ENCODE data around the gene AKT3. TPM values are rescaled to one million over a fixed set of nuclear protein-coding genes. Genes with fewer than 3 reads are reported as not detected.

Gene AKT3
- total and polyA plus RNA-seq, 5 donors from 2014 or later, result 0.81 to 84.2 (median 2.8) TPM

DNA sequence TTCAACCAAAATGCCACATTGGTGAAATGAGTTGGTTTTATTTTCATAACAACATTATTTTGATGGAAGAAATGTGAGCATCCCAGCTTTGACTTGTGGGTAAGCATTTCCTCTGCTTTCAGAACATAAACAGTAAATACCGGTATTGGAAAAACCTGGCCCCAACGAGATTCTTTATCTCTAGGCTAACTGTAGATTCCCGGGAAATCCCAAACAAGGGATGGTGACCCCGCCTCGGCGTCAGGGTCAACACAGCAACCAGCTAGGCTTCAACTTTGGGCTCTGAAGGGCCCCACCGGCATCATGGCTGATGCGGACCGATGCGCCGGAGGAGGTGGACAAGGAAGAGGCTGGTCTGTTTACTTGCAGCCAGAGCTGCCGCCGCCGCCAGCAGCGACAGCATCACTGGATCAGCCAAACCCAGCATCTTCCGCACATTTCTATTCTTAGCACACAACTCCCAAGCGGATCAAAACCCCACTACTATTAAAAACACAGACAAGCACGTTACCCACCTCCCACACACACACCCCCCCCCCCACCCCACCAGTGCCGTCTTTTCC is 1.1 kb downstream of the AKT3 start:
- peaks cover 13 to 41% (median 26%) of the 10 kb centered on the region in 4 donors for H3K4me1 Mint-ChIP-seq
- H3K27me3 ChIP-seq (ENCODE audit: control insufficient read depth, insufficient read depth, low read length), result no peaks in the 10 kb centered on the region
- peaks cover 0 to 3% (median 0%) of the 10 kb centered on the region in 7 donors for H3K9me3 Mint-ChIP-seq
- H3K27ac Mint-ChIP-seq, result peak overlapping the region; percentile 82 to 93 (median 91)
- H3K4me3 Mint-ChIP-seq, result peak overlapping the region; percentile 88 to 98 (median 94)
- peaks cover 17% of the 10 kb centered on the region for H3K4me1 ChIP-seq (ENCODE audit: control insufficient read depth, insufficient read depth, low read length, poor library complexity, severe bottlenecking)
- no peaks in the 10 kb centered on the region for H3K36me3 Mint-ChIP-seq
- H3K36me3 ChIP-seq (ENCODE audit: control insufficient read depth, insufficient read depth, low read length), result no peaks in the 10 kb centered on the region
- no peaks in the 10 kb centered on the region for H3K9me3 ChIP-seq (ENCODE audit: control insufficient read depth in 2 of 2, low read length in 2 of 2)
- DNase-seq, result peak; percentile 11 to 48 (median 34)
- H3K27ac ChIP-seq (ENCODE audit: insufficient read depth, low read length, poor library complexity, severe bottlenecking), result peak overlapping the region; percentile 91
- H3K27me3 Mint-ChIP-seq, result peaks cover 20% of the 10 kb centered on the region
- H3K4me3 ChIP-seq (ENCODE audit: low read depth, low read length), result peak overlapping the region; percentile 72
- peak; percentile 2 to 11 for ATAC-seq (ENCODE audit: low read depth in 2 of 2)

DNA sequence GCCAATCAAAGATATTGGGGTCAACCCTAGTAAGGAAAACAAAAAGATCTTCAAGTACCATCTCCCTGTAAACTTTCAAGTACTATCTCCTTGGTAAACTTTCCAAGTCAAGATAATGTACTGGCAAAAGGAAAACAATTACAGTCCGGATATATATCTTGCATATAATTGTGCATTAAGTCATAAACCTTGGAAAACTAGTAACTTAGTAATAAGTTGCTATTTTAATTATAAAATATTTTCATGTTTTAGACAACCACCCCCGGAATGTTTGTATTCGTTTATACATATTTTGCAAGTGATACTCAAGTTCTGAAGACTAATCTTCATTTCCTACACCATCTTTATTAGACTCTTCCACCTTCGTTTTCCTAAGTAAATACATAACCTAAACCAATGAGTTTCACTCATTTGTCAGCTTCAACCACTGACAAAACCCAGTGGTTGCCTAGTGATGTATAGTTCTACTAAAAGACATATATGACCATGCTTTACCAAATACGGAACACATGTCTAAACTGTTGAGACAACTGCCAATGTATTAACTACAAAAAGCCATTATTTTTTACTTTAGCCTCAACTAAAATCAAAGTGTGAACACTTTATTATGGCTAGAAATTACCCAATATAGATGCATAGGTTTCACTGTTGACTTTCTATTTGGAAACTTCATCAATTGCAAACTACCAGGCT is 1.7 kb downstream of the AKT3 start:
- DNase-seq (no peak), ATAC-seq (ENCODE audit: low read depth in 2 of 2) (no peak)
- H3K9me3 Mint-ChIP-seq, result peaks cover 0 to 3% (median 0%) of the 10 kb centered on the region in 7 donors
- H3K4me1 Mint-ChIP-seq, result peaks cover 14 to 42% (median 27%) of the 10 kb centered on the region in 4 donors
- Histone ChIP-seq H3K27ac (ENCODE audit: insufficient read depth, low read length, poor library complexity, severe bottlenecking) (peak overlapping the region; percentile 91), H3K36me3 (ENCODE audit: control insufficient read depth, insufficient read depth, low read length) (no peaks in the 10 kb centered on the region), H3K9me3 (ENCODE audit: control insufficient read depth in 2 of 2, low read length in 2 of 2) (no peaks in the 10 kb centered on the region), H3K27me3 (ENCODE audit: control insufficient read depth, insufficient read depth, low read length) (no peaks in the 10 kb centered on the region), H3K4me1 (ENCODE audit: control insufficient read depth, insufficient read depth, low read length, poor library complexity, severe bottlenecking) (peaks cover 19% of the 10 kb centered on the region), H3K4me3 (ENCODE audit: low read depth, low read length) (peak overlapping the region; percentile 72)
- H3K36me3 Mint-ChIP-seq, result no peaks in the 10 kb centered on the region
- peak overlapping the region; percentile 88 to 98 (median 94) for H3K4me3 Mint-ChIP-seq
- peaks cover 16% of the 10 kb centered on the region for H3K27me3 Mint-ChIP-seq
- peak overlapping the region in 2 of 3 donors; percentile 91 to 93 for H3K27ac Mint-ChIP-seq

DNA sequence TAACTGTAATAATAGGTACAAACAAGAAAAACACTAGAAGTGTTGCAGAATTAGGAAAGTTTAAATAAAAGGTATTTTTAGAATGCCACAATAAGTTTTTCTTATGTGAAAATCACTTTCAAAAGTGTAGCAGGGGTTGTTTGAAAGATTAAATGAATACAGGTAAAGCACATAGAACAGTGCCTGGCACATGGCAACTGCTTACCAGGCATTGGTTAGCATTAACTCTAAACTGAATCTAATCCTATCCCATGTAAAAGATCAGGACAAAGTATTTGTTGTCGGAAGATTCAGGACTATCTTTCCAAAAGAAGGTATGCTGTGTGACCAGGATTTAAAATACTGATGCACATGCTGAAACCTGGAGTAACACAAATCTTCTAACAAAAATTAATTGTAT is 3.3 kb downstream of the AKT3 start:
- H3K27ac ChIP-seq (ENCODE audit: insufficient read depth, low read length, poor library complexity, severe bottlenecking), result peak overlapping the region; percentile 14
- Mint-ChIP-seq H3K4me3 (peak overlapping the region in 2 of 4 donors; percentile 15 to 36), H3K36me3 (no peaks in the 10 kb centered on the region), H3K27me3 (peaks cover 4% of the 10 kb centered on the region), H3K27ac (no peak overlapping the region), H3K9me3 (peaks cover 0 to 3% (median 0%) of the 10 kb centered on the region in 7 donors), H3K4me1 (peaks cover 26 to 53% (median 39%) of the 10 kb centered on the region in 4 donors)
- peaks cover 30% of the 10 kb centered on the region for H3K4me1 ChIP-seq (ENCODE audit: control insufficient read depth, insufficient read depth, low read length, poor library complexity, severe bottlenecking)
- H3K27me3 ChIP-seq (ENCODE audit: control insufficient read depth, insufficient read depth, low read length), result no peaks in the 10 kb centered on the region
- H3K9me3 ChIP-seq (ENCODE audit: control insufficient read depth in 2 of 2, low read length in 2 of 2), result no peaks in the 10 kb centered on the region
- no peaks in the 10 kb centered on the region for H3K36me3 ChIP-seq (ENCODE audit: control insufficient read depth, insufficient read depth, low read length)
- DNase-seq (no peak), ATAC-seq (ENCODE audit: low read depth in 2 of 2) (no peak)
- no peak overlapping the region for H3K4me3 ChIP-seq (ENCODE audit: low read depth, low read length)

DNA sequence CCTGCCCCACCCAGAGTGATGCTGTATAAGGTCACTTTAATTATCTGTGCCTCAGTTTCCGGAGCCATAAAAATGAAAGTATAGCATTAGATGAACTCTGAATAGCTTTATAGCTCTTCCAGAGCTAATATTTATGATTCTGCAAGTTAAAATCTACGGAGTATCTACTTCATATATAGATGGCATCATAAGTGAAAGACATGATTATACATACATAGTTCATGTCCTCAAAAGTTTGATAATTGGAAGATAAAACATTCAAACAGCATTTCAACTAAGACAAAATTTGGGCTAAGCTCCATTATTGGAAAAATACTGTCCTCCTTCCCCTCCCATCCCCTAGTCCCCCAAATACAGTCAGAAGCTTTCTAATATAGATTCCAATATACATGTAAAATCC is 4.2 kb downstream of the AKT3 start:
- Mint-ChIP-seq H3K4me3 (peak overlapping the region in 1 of 4 donors; percentile 36), H3K9me3 (peaks cover 0 to 2% (median 0%) of the 10 kb centered on the region in 7 donors), H3K27ac (peak overlapping the region in 1 of 3 donors; percentile 32), H3K4me1 (peaks cover 32 to 51% (median 34%) of the 10 kb centered on the region in 4 donors), H3K36me3 (no peaks in the 10 kb centered on the region), H3K27me3 (no peaks in the 10 kb centered on the region)
- Histone ChIP-seq H3K9me3 (ENCODE audit: control insufficient read depth in 2 of 2, low read length in 2 of 2) (no peaks in the 10 kb centered on the region), H3K4me1 (ENCODE audit: control insufficient read depth, insufficient read depth, low read length, poor library complexity, severe bottlenecking) (peaks cover 22% of the 10 kb centered on the region), H3K27ac (ENCODE audit: insufficient read depth, low read length, poor library complexity, severe bottlenecking) (no peak overlapping the region), H3K4me3 (ENCODE audit: low read depth, low read length) (no peak overlapping the region), H3K36me3 (ENCODE audit: control insufficient read depth, insufficient read depth, low read length) (no peaks in the 10 kb centered on the region), H3K27me3 (ENCODE audit: control insufficient read depth, insufficient read depth, low read length) (no peaks in the 10 kb centered on the region)
- ATAC-seq (ENCODE audit: low read depth in 2 of 2) (no peak), DNase-seq (no peak)

DNA sequence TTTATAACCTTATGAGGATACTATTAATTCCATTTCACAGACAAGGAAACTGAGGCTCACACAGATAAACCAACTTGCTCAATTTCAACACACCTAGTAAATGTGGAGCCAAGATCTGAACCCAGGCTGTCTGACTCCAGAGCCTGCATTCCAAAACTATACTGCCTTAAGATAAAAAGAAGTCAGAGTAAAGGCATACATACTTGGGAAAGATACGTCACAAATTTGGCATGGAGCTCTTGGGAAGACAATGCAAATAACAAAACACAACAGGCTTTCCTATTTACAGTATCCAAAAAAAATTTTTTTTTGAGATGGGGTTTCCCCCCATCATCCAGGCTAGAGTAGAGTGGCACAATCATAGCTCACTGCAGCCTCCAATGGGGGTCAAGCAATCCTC is 5.9 kb downstream of the AKT3 start:
- Mint-ChIP-seq H3K4me3 (no peak overlapping the region), H3K27me3 (no peaks in the 10 kb centered on the region), H3K27ac (peak overlapping the region in 1 of 3 donors; percentile 42), H3K9me3 (peaks cover 0 to 2% (median 0%) of the 10 kb centered on the region in 7 donors), H3K4me1 (peaks cover 32 to 59% (median 36%) of the 10 kb centered on the region in 4 donors), H3K36me3 (no peaks in the 10 kb centered on the region)
- Histone ChIP-seq H3K9me3 (ENCODE audit: control insufficient read depth in 2 of 2, low read length in 2 of 2) (no peaks in the 10 kb centered on the region), H3K36me3 (ENCODE audit: control insufficient read depth, insufficient read depth, low read length) (no peaks in the 10 kb centered on the region), H3K27me3 (ENCODE audit: control insufficient read depth, insufficient read depth, low read length) (no peaks in the 10 kb centered on the region), H3K27ac (ENCODE audit: insufficient read depth, low read length, poor library complexity, severe bottlenecking) (no peak overlapping the region), H3K4me3 (ENCODE audit: low read depth, low read length) (no peak overlapping the region), H3K4me1 (ENCODE audit: control insufficient read depth, insufficient read depth, low read length, poor library complexity, severe bottlenecking) (peaks cover 20% of the 10 kb centered on the region)
- ATAC-seq (ENCODE audit: low read depth in 2 of 2), result no peak
- no peak for DNase-seq

DNA sequence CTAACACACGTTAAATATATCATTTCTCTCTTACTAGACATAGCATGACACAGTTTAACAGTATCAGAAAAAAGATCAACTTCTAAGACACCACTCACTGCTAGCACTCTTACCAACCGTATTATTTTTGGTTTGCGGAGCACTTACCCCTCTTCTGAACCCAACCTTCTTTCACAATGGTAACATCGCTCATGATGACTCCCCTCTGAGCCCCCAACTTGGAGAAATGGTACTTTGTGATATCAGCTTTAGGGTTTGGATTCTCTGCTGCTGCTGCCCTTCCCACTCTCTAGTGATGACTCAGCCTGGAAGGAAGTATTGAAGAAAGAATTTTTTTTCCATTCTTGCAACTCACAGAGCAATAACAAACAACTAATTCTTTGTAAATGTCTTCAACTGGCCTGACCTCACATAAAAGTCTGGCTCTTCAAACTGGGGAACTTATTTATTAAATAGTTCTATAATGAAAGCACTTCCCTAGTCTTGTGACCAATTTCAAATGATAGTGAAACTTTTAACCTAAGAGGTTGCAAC is 7.0 kb downstream of the AKT3 start:
- H3K9me3 ChIP-seq (ENCODE audit: control insufficient read depth in 2 of 2, low read length in 2 of 2), result no peaks in the 10 kb centered on the region
- H3K27ac Mint-ChIP-seq, result peak overlapping the region in 1 of 3 donors; percentile 15
- H3K27ac ChIP-seq (ENCODE audit: insufficient read depth, low read length, poor library complexity, severe bottlenecking), result peak overlapping the region; percentile 52
- H3K4me1 Mint-ChIP-seq, result peaks cover 29 to 57% (median 36%) of the 10 kb centered on the region in 4 donors
- no peaks in the 10 kb centered on the region for H3K27me3 Mint-ChIP-seq
- H3K36me3 Mint-ChIP-seq, result no peaks in the 10 kb centered on the region
- no peak for DNase-seq
- no peaks in the 10 kb centered on the region for H3K36me3 ChIP-seq (ENCODE audit: control insufficient read depth, insufficient read depth, low read length)
- H3K4me3 ChIP-seq (ENCODE audit: low read depth, low read length), result peak overlapping the region; percentile 21
- H3K27me3 ChIP-seq (ENCODE audit: control insufficient read depth, insufficient read depth, low read length), result no peaks in the 10 kb centered on the region
- H3K9me3 Mint-ChIP-seq, result peaks cover 0 to 2% (median 0%) of the 10 kb centered on the region in 7 donors
- ATAC-seq (ENCODE audit: low read depth in 2 of 2), result peak in 1 of 2 donors; percentile 19
- peaks cover 20% of the 10 kb centered on the region for H3K4me1 ChIP-seq (ENCODE audit: control insufficient read depth, insufficient read depth, low read length, poor library complexity, severe bottlenecking)
- H3K4me3 Mint-ChIP-seq, result peak overlapping the region in 3 of 4 donors; percentile 0 to 51 (median 51)

DNA sequence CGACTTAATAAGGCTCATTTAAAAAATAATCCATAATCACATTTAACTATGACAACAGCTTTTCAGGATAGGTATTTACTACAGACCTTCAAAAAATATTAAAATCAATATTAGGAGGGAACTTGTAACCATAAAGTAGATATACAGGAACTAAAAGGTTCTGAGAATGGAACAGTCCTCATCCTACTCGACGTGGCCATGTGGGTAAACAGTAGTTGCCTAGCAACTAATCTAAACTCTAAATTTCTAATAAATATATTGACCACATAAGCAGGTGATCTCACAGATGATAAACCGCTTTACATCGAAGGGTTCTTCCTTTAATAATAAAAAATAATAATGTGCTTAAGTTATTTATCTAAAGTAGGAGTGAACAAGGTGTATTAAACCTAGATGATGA is 7.9 kb downstream of the AKT3 start:
- DNase-seq (peak in 1 of 3 donors; percentile 13), ATAC-seq (ENCODE audit: low read depth in 2 of 2) (peak in 1 of 2 donors; percentile 26)
- Mint-ChIP-seq H3K36me3 (no peaks in the 10 kb centered on the region), H3K9me3 (peaks cover 0 to 2% (median 0%) of the 10 kb centered on the region in 7 donors), H3K4me3 (peak overlapping the region in 1 of 4 donors; percentile 44), H3K27ac (peak overlapping the region in 1 of 3 donors; percentile 5), H3K4me1 (peaks cover 35 to 62% (median 42%) of the 10 kb centered on the region in 4 donors), H3K27me3 (no peaks in the 10 kb centered on the region)
- Histone ChIP-seq H3K9me3 (ENCODE audit: control insufficient read depth in 2 of 2, low read length in 2 of 2) (no peaks in the 10 kb centered on the region), H3K27ac (ENCODE audit: insufficient read depth, low read length, poor library complexity, severe bottlenecking) (peak overlapping the region; percentile 52), H3K27me3 (ENCODE audit: control insufficient read depth, insufficient read depth, low read length) (no peaks in the 10 kb centered on the region), H3K4me3 (ENCODE audit: low read depth, low read length) (peak overlapping the region; percentile 23), H3K36me3 (ENCODE audit: control insufficient read depth, insufficient read depth, low read length) (no peaks in the 10 kb centered on the region), H3K4me1 (ENCODE audit: control insufficient read depth, insufficient read depth, low read length, poor library complexity, severe bottlenecking) (peaks cover 26% of the 10 kb centered on the region)

Measured in CD4-positive, CD25-positive, alpha-beta regulatory T cell (primary cell).